ENCODE measurements around the gene ZFP36L2.

Gene ZFP36L2

DNA sequence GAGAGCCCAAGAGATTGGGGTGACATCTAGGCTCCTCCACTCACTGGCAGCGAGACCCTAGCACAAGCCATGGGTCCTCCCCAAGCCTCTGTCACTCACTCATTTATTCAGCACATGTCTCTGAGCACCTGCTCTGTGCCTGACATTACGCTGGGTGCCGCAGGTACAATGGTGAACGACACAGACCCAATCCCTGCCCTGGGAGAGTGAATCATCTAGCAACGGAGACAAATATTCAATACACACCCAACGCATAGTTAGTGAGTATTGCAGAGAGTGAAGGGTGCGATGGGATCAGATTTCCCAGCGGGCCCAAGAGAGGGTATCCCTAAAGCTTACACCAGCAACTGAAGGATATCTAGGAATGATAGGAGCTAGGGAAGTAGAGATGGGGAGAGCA lies 45.5 kb downstream of the ZFP36L2 start:
- Histone ChIP-seq H3K4me1 (ENCODE audit: control insufficient read depth, insufficient read depth, low read length) (peaks cover 8% of the 10 kb centered on the region; the same call in 1 of the 2 replicates), H3K9me3 (ENCODE audit: control insufficient read depth, insufficient read depth, low read depth, low read length) (no peaks in the 10 kb centered on the region), H3K36me3 (ENCODE audit: control insufficient read depth in 2 of 2, insufficient read depth in 1 of 2, low read length in 2 of 2) (no peaks in the 10 kb centered on the region), H3K4me3 (ENCODE audit: low read depth, low read length) (no peak overlapping the region), H3K27ac (ENCODE audit: extremely low read depth, low read depth, low read length) (no peak overlapping the region)
- no peak for TF ChIP-seq HIC1 (tag by site-specific recombination; IDR thresholded peaks at IDR 0.05)
- TF ChIP-seq ZNF692 (tag by site-specific recombination; IDR thresholded peaks at IDR 0.05), result no peak
- TF ChIP-seq ZNF530 (tag by site-specific recombination; IDR thresholded peaks at IDR 0.05; ENCODE audit: low read depth), result no peak
- no peak for TF ChIP-seq ZBTB11 (tag by site-specific recombination; conservative IDR thresholded peaks at IDR 0.05; ENCODE audit: low read depth)
- TF ChIP-seq ZSCAN23 (tag by site-specific recombination; IDR thresholded peaks at IDR 0.05), result no peak
- no peak for TF ChIP-seq ZNF76 (tag by site-specific recombination; IDR thresholded peaks at IDR 0.05; ENCODE audit: borderline replicate concordance, low read depth)
- no peak for TF ChIP-seq ZNF202 (tag by site-specific recombination; IDR thresholded peaks at IDR 0.05; ENCODE audit: borderline replicate concordance)
- CTCF ChIA-PET, result interaction anchor here (0.8 to 4.0 kb wide), 3 partner anchors 11 to 157 kb away, joined by 3 to 23 read pairs (median 3); no protein-coding TSS in a partner anchor
- POLR2A ChIA-PET, result interaction anchor here (1.0 to 2.8 kb wide), 2 partner anchors 40 to 46 kb away, joined by 3 to 10 read pairs; partner anchors contain the start of gene ZFP36L2

DNA sequence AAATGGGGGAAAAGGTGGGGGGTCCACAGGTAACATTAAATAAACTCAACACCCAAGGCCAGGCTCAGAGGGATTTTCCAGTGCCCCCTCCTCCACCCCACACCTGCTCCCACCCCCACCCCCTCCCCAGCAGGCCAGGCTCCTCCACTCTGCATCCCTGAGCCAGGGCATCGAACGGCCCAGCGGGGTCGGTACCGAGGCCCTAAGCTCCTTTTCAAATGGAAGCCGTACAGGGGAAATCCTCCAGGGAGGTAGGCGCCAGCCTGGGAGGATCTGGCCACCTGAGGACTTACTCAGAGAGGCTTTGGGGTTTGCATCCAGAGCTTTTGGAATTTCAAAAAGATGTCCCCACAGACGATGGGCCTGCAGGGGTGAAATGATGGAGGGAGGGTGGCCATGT lies 46.5 kb downstream of the ZFP36L2 start:
- CTCF ChIA-PET, result interaction anchor here (0.6 to 4.0 kb wide), 6 partner anchors 9 to 1424 kb away, joined by 3 to 23 read pairs (median 4); no protein-coding TSS in a partner anchor
- no peak overlapping the region for H3K4me3 ChIP-seq (ENCODE audit: low read depth, low read length)
- no peaks in the 10 kb centered on the region for H3K9me3 ChIP-seq (ENCODE audit: control insufficient read depth, insufficient read depth, low read depth, low read length)
- no peak for TF ChIP-seq ZNF791 (tag by site-specific recombination; IDR thresholded peaks at IDR 0.05)
- no peak for TF ChIP-seq SP7 (tag by site-specific recombination; IDR thresholded peaks at IDR 0.05)
- TF ChIP-seq ZNF121 (tag by site-specific recombination; IDR thresholded peaks at IDR 0.05), result no peak
- no peak for TF ChIP-seq ZNF621 (tag by site-specific recombination; IDR thresholded peaks at IDR 0.05)
- TF ChIP-seq ZNF514 (tag by site-specific recombination; IDR thresholded peaks at IDR 0.05), result no peak
- TF ChIP-seq, protein P1, sequence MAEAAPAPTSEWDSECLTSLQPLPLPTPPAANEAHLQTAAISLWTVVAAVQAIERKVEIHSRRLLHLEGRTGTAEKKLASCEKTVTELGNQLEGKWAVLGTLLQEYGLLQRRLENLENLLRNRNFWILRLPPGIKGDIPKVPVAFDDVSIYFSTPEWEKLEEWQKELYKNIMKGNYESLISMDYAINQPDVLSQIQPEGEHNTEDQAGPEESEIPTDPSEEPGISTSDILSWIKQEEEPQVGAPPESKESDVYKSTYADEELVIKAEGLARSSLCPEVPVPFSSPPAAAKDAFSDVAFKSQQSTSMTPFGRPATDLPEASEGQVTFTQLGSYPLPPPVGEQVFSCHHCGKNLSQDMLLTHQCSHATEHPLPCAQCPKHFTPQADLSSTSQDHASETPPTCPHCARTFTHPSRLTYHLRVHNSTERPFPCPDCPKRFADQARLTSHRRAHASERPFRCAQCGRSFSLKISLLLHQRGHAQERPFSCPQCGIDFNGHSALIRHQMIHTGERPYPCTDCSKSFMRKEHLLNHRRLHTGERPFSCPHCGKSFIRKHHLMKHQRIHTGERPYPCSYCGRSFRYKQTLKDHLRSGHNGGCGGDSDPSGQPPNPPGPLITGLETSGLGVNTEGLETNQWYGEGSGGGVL (tag by site-specific recombination; IDR thresholded peaks at IDR 0.05), result no peak
- H3K27ac ChIP-seq (ENCODE audit: extremely low read depth, low read depth, low read length), result no peak overlapping the region
- H3K36me3 ChIP-seq (ENCODE audit: control insufficient read depth in 2 of 2, insufficient read depth in 1 of 2, low read length in 2 of 2), result no peaks in the 10 kb centered on the region
- POLR2A ChIA-PET, result interaction anchor here (2.5 to 2.8 kb wide), 2 partner anchors 41 to 47 kb away, joined by 10 to 14 read pairs; partner anchors contain the start of gene ZFP36L2
- H3K4me1 ChIP-seq (ENCODE audit: control insufficient read depth, insufficient read depth, low read length), result peaks cover 8% of the 10 kb centered on the region; the same call in 1 of the 2 replicates
